PC-9 (cell line): Measurements from ENCODE around the gene SMTNL1.

Experiments
- CTCF ChIP-seq: fragments of 200-600 bp; sonication (generic); conservative IDR thresholded peaks from 2 replicates; pipeline ENCODE4 v1.6.1; 2017; ENCODE audit warnings: mixed run types, antibody characterized with exemption, mild to moderate bottlenecking, moderate library complexity
- EZH2 ChIP-seq: fragments of 200-600 bp; sonication (generic); IDR thresholded peaks from 2 replicates; pipeline ENCODE4 v1.8.0; 2017; ENCODE audit warnings: antibody characterized with exemption, low read depth

GRCh38 chr11:57586711-57587245 lies 49.4 kb downstream of the SMTNL1 start:
- TF ChIP-seq CTCF (no peak), EZH2 (no peak)
